ENCODE data around the gene CCDC178. TPM values are rescaled to one million over a fixed set of nuclear protein-coding genes. Genes with fewer than 3 reads are reported as not detected.

CCDC178 gene
- polyA plus RNA-seq, 1 donor from 2014 or later = not detected

GRCh38 chr18:33427549-33427948, 13.0 kb downstream of the CCDC178 start:
- Histone ChIP-seq H3K4me3 (ENCODE audit: low read length) (no peak overlapping the region), H3K9me2 (ENCODE audit: insufficient read depth, low read length) (no peaks in the 10 kb centered on the region), H3K9me3 (ENCODE audit: low read length) (no peaks in the 10 kb centered on the region), H3K4me2 (ENCODE audit: low read length) (no peak overlapping the region), H3K27ac (ENCODE audit: low read length) (no peak overlapping the region), H4K20me1 (ENCODE audit: insufficient read depth) (no peaks in the 10 kb centered on the region), H2AFZ (ENCODE audit: low read depth, low read length) (no peak overlapping the region), H3K79me2 (replicated peaks; ENCODE audit: insufficient read depth, low read length) (no peaks in the 10 kb centered on the region), H3K36me3 (ENCODE audit: insufficient read depth, low read length) (no peaks in the 10 kb centered on the region), H3K9ac (ENCODE audit: low read length) (no peak overlapping the region), H3K27me3 (ENCODE audit: insufficient read depth, low read depth, low read length) (no peaks in the 10 kb centered on the region), H3F3A (ENCODE audit: insufficient read depth, low read length, poor library complexity, severe bottlenecking) (no peaks in the 10 kb centered on the region)
- TF ChIP-seq SMC3 (conservative IDR thresholded peaks at IDR 0.05; ENCODE audit: poor library complexity) = no peak
- no peak for TF ChIP-seq MXI1 (conservative IDR thresholded peaks at IDR 0.05; ENCODE audit: poor library complexity, severe bottlenecking)
- TF ChIP-seq RAD21 (conservative IDR thresholded peaks at IDR 0.05) = no peak
- no peak for TF ChIP-seq REST (IDR thresholded peaks at IDR 0.05; ENCODE audit: borderline replicate concordance)
- TF ChIP-seq POLR2AphosphoS5 (IDR thresholded peaks at IDR 0.05) = no peak
- no peak for TF ChIP-seq EZH2 (IDR thresholded peaks at IDR 0.05; ENCODE audit: borderline replicate concordance, insufficient read depth, low read length, poor library complexity, severe bottlenecking)
- TF ChIP-seq EP300 (conservative IDR thresholded peaks at IDR 0.05; ENCODE audit: poor library complexity, severe bottlenecking) = no peak
- no peak for TF ChIP-seq CTCF (IDR thresholded peaks at IDR 0.05; ENCODE audit: poor library complexity, severe bottlenecking)
- TF ChIP-seq TAF1 (IDR thresholded peaks at IDR 0.05; ENCODE audit: low read depth) = no peak

- Histone ChIP-seq H2AFZ (ENCODE audit: low read depth, low read length) (no peak overlapping the region), H3K9ac (ENCODE audit: low read length) (no peak overlapping the region), H3K4me3 (ENCODE audit: low read length) (no peak overlapping the region)
Measured at GRCh38 chr18:33424266-33424946, 16.1 kb downstream of the CCDC178 start.

More at GRCh38 chr18:33424266-33424946, 16.1 kb downstream of the CCDC178 start:
- TF ChIP-seq TAF1 (IDR thresholded peaks at IDR 0.05; ENCODE audit: low read depth) (no peak), EP300 (conservative IDR thresholded peaks at IDR 0.05; ENCODE audit: poor library complexity, severe bottlenecking) (no peak), MXI1 (conservative IDR thresholded peaks at IDR 0.05; ENCODE audit: poor library complexity, severe bottlenecking) (no peak), RAD21 (conservative IDR thresholded peaks at IDR 0.05) (no peak), REST (IDR thresholded peaks at IDR 0.05; ENCODE audit: borderline replicate concordance) (no peak), POLR2AphosphoS5 (IDR thresholded peaks at IDR 0.05) (no peak), CTCF (IDR thresholded peaks at IDR 0.05; ENCODE audit: poor library complexity, severe bottlenecking) (no peak), EZH2 (IDR thresholded peaks at IDR 0.05; ENCODE audit: borderline replicate concordance, insufficient read depth, low read length, poor library complexity, severe bottlenecking) (no peak), SMC3 (conservative IDR thresholded peaks at IDR 0.05; ENCODE audit: poor library complexity) (no peak)
- H3K36me3 ChIP-seq (ENCODE audit: insufficient read depth, low read length) = no peaks in the 10 kb centered on the region
- H3K4me2 ChIP-seq (ENCODE audit: low read length) = no peak overlapping the region
- H3K79me2 ChIP-seq (replicated peaks; ENCODE audit: insufficient read depth, low read length) = no peaks in the 10 kb centered on the region
- H3K27ac ChIP-seq (ENCODE audit: low read length) = no peak overlapping the region
- no peaks in the 10 kb centered on the region for H4K20me1 ChIP-seq (ENCODE audit: insufficient read depth)
- no peaks in the 10 kb centered on the region for H3K9me3 ChIP-seq (ENCODE audit: low read length)
- no peaks in the 10 kb centered on the region for H3K9me2 ChIP-seq (ENCODE audit: insufficient read depth, low read length)
- no peaks in the 10 kb centered on the region for H3K27me3 ChIP-seq (ENCODE audit: insufficient read depth, low read depth, low read length)
- H3F3A ChIP-seq (ENCODE audit: insufficient read depth, low read length, poor library complexity, severe bottlenecking) = no peaks in the 10 kb centered on the region
